ENCODE measurements around the gene MBTPS1.

Gene MBTPS1

DNA sequence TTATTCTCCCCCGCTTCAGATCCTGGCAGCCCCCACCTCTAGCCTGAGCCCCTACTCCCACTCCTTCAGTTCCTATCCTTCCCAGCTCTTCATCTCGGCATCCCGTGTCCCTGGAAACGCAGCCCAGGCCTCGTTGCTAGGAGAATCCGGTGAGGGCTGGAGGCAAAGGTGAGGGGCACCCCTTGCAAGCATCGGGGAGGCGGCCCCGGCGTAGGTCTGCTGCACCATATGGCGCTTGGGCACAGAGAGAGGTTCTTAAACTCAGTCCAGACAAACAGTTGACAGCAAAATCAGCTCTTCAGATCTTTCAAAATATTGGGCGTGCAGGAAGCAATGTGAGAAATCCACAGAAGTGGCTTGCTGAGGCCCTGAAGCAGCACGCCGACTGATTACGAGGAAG, 89.1 kb downstream of the MBTPS1 start (continued):
- TF ChIP-seq ZNF248 (tag by site-specific recombination; IDR thresholded peaks at IDR 0.05), result no peak

DNA sequence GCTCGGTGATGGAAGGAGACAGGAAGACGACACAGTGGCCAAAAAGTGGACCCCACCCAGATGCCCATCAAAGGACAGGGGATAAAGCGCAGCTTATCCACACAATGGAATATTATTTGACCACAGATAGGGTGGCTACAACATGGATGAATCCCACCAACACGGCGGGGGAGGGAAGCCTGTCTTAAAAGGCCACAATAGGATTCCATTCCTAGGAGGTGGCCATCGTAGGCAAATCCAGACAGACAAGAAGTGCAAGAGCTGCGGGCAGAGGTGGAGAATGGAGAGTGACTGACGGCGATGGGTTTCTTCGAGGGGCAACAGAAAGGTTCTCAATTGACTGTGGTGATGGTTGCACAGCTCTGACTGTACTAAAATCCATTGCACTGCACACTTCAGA, 90.1 kb downstream of the MBTPS1 start:
- ChIA-PET CTCF (interaction anchor here (0.9 kb wide), 1 partner anchor 13 kb away, joined by 5 read pairs; no protein-coding TSS in a partner anchor), POLR2A (no interaction called here)

DNA sequence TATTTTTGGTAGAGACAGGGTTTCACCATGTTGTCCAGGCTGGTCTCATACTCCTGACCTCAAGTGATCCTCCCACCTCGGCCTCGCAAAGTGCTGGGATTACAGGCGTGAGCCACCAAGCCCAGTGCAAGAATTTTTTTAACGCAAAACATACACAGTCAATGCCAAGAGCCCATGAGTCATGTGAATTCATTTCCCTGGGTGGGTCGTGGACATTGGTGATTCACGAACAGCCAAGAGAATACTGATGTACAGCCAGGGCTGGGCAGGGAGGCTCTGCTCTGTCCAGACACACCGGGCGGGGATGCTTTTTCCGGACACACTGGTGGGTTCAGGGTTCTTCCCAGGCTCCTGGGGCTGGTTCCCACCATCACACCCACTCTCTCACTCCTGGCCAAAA, 91.9 kb downstream of the MBTPS1 start:
- ChIA-PET CTCF (no interaction called here), POLR2A (no interaction called here)
- Histone ChIP-seq H3K27ac (ENCODE audit: extremely low read depth, low read depth, low read length) (no peak overlapping the region), H3K9me3 (ENCODE audit: control insufficient read depth, insufficient read depth, low read depth, low read length) (no peaks in the 10 kb centered on the region), H3K4me3 (ENCODE audit: low read depth, low read length) (no peak overlapping the region), H3K4me1 (ENCODE audit: control insufficient read depth, insufficient read depth, low read length) (no peaks in the 10 kb centered on the region), H3K36me3 (ENCODE audit: control insufficient read depth in 2 of 2, insufficient read depth in 1 of 2, low read length in 2 of 2) (no peaks in the 10 kb centered on the region)
- TF ChIP-seq KLF1 (tag by site-specific recombination; IDR thresholded peaks at IDR 0.05) (peak; percentile 84), RBAK (tag by site-specific recombination; IDR thresholded peaks at IDR 0.05) (no peak)

More for the DNA sequence above, 90.1 kb downstream of the MBTPS1 start:
- TF ChIP-seq TSHZ1 (tag by site-specific recombination; IDR thresholded peaks at IDR 0.05; ENCODE audit: borderline replicate concordance), result no peak
- TF ChIP-seq RBAK (tag by site-specific recombination; IDR thresholded peaks at IDR 0.05), result no peak
- no peak for TF ChIP-seq ZBTB21 (tag by site-specific recombination; IDR thresholded peaks at IDR 0.05)
- no peak for TF ChIP-seq ZNF354C (tag by site-specific recombination; IDR thresholded peaks at IDR 0.05; ENCODE audit: borderline replicate concordance, low read depth)
- no peak for TF ChIP-seq ZNF350 (tag by site-specific recombination; IDR thresholded peaks at IDR 0.05)
- H3K27ac ChIP-seq (ENCODE audit: extremely low read depth, low read depth, low read length), result no peak overlapping the region
- no peak overlapping the region for H3K4me3 ChIP-seq (ENCODE audit: low read depth, low read length)
- H3K36me3 ChIP-seq (ENCODE audit: control insufficient read depth in 2 of 2, insufficient read depth in 1 of 2, low read length in 2 of 2), result no peaks in the 10 kb centered on the region
- H3K4me1 ChIP-seq (ENCODE audit: control insufficient read depth, insufficient read depth, low read length), result no peaks in the 10 kb centered on the region
- no peaks in the 10 kb centered on the region for H3K9me3 ChIP-seq (ENCODE audit: control insufficient read depth, insufficient read depth, low read depth, low read length)

DNA sequence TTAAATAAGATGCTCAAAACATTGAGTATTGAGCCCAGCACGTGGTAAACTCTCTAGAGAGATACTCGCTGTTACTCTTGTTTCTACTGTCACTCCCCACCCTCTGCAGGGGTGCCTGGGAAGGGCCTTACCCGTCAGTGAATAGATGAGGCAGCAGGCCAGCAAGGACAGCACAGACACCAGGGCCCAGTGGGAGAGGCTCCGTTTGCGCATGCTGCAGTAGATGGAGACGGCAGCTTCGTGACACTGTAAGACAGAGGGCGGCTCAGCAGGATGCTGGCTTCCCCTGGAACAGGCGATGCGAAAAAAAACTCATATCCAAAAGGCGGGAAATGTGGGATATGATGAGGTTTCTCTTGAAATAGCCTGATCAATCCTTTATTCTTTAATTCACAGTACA, 94.1 kb downstream of the MBTPS1 start:
- no peaks in the 10 kb centered on the region for H3K36me3 ChIP-seq (ENCODE audit: control insufficient read depth in 2 of 2, insufficient read depth in 1 of 2, low read length in 2 of 2)
- H3K4me1 ChIP-seq (ENCODE audit: control insufficient read depth, insufficient read depth, low read length), result no peaks in the 10 kb centered on the region
- H3K27ac ChIP-seq (ENCODE audit: extremely low read depth, low read depth, low read length), result no peak overlapping the region
- POLR2A ChIA-PET, result no interaction called here
- H3K9me3 ChIP-seq (ENCODE audit: control insufficient read depth, insufficient read depth, low read depth, low read length), result no peaks in the 10 kb centered on the region
- CTCF ChIA-PET, result no interaction called here
- no peak overlapping the region for H3K4me3 ChIP-seq (ENCODE audit: low read depth, low read length)
- TF ChIP-seq ZBTB6 (tag by site-specific recombination; IDR thresholded peaks at IDR 0.05) (no peak), ZNF830 (tag by site-specific recombination; IDR thresholded peaks at IDR 0.05; ENCODE audit: low read depth) (no peak), ZNF169 (tag by site-specific recombination; IDR thresholded peaks at IDR 0.05) (no peak), ZFP3 (tag by site-specific recombination; IDR thresholded peaks at IDR 0.05; ENCODE audit: low read depth) (no peak), IKZF3 (tag by site-specific recombination; IDR thresholded peaks at IDR 0.05) (no peak), ZXDB (tag by site-specific recombination; IDR thresholded peaks at IDR 0.05) (no peak), SCRT2 (tag by site-specific recombination; IDR thresholded peaks at IDR 0.05) (no peak), ZNF701 (tag by site-specific recombination; IDR thresholded peaks at IDR 0.05) (no peak), ZNF274 (IDR thresholded peaks at IDR 0.05; ENCODE audit: low read length) (no peak), ZNF274 (tag by site-specific recombination; IDR thresholded peaks at IDR 0.05; ENCODE audit: borderline replicate concordance) (no peak), ZFP69B (tag by site-specific recombination; IDR thresholded peaks at IDR 0.05) (no peak), ZNF768 (tag by site-specific recombination; IDR thresholded peaks at IDR 0.05) (no peak), ZNF488 (tag by site-specific recombination; IDR thresholded peaks at IDR 0.05) (no peak), ZNF280C (tag by site-specific recombination; IDR thresholded peaks at IDR 0.05) (no peak)
- TF ChIP-seq, protein P1, sequence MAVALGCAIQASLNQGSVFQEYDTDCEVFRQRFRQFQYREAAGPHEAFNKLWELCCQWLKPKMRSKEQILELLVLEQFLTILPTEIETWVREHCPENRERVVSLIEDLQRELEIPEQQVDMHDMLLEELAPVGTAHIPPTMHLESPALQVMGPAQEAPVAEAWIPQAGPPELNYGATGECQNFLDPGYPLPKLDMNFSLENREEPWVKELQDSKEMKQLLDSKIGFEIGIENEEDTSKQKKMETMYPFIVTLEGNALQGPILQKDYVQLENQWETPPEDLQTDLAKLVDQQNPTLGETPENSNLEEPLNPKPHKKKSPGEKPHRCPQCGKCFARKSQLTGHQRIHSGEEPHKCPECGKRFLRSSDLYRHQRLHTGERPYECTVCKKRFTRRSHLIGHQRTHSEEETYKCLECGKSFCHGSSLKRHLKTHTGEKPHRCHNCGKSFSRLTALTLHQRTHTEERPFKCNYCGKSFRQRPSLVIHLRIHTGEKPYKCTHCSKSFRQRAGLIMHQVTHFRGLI (tag by site-specific recombination; IDR thresholded peaks at IDR 0.05), result no peak

All from HEK293 (cell line).